AML-193 (cell line): ENCODE measurements around the gene MAST2.

Source experiments
- DNase-seq, 2 experiments: peaks; one replicate each; lab custom pipeline; 2025; lab: John Stamatoyannopoulos, UW

The MAST2 gene

DNA sequence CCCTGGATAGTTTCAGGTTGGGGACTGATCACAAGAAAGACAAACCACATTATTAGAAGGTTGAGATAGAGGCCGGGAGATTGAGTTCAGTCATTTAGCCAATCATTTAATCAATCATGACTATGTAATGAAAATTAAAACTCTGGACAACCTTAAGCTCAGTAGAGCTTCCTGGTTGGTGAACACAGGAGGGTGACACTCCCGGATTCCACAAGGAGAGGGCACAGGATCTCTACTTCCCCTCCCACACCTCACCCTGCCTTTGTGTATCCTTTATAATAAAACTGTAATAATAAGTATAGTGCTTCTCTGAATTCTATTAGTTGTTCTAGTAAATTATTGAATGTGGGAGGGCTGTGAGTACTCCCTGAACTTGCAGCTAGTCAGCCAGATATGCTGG, 178.9 kb downstream of the MAST2 start:
- no peak for DNase-seq

DNA sequence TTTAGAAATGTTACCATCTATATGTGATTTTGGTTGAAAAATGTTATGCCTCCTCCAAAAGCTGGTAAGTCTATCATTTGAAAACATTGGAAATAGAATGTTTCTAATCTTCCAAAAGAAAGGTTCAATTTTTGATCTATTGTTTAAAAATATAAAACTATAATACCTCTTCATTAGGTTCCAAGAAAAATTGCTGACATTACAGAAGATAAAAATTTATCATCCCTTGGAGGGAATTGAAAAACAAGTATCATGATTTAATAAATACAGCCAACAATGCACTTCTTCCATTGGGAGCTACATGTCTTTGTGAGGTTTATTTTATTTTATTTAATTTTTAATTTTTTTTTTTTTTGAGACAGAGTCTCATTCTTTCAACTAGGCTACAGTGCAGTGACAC, 180.6 kb downstream of the MAST2 start:
- no peak for DNase-seq

DNA sequence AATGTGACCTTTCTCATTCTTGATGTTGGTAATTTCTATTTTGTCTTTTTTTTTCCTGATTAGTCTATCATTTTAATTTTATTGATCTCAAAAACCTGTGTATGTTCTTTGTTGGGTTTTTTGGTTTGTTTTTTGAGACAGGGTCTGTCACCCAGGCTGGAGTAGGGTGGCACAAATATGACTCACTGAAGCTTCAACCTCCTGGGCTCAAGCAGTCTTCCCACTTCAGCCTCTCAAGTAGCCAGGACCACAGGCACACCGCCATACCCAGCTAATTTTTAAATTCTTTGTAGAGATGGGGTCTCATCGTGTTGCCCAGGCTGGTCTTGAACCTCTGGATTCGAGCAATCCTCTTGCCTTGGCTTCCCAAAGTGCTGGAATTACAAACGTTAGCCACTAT, 183.8 kb downstream of the MAST2 start:
- DNase-seq: no peak

DNA sequence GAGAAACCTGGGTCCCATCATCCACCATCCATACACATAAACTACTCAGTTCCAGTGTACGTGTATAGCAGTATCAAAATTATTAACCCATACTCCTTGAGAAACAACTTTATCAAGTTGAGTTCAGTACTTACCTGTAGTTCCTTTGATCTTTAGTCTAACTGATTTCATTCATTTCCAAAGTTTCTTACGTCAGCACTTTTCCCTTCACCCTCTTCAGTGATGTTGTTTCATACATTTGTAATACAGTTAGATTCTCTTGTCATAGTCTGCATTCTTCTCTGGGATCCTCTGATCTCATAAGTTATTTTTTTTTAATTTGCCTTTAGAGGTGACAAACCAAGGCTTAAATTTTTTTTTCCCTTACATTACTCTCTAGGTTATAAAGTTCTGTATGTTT, 185.8 kb downstream of the MAST2 start:
- no peak for DNase-seq

DNA sequence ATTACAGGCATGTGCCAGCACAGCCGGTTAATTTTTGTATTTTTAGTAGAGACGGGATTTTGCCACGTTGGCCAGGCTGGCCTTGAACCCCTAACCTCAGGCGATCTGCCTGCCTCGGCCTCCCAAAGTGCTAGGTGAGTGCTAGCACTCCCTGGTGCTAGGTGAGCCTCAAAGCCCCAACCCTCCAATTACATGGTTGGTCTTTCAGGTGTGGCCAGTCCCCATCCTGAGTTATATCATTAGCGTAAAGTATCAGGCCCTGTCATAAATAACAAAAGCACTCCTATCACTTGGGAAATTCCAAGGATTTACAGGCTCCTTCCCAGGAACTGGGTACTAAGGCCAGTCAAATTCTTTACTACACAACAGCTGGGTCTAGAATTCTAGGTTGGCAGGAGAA, 191.0 kb downstream of the MAST2 start:
- no peak for DNase-seq

DNA sequence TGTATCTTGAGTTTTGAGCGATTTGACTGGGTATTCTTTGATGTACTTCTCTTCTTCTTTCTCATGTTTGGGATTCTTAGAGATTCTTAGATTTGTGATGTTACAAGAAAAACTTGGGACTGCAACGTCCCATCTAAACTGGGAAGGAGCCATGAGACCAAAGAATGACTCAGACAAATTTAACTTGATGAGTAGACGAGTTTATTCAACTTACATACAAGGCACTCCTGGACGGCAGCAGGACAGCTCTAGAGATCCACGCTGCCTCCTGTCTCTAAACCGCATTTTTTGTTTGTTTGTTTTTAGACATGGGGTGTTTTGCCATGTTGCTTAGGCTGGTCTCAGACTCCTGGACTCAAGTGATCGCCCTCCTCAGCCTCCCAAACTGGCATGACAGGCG, 191.9 kb downstream of the MAST2 start:
- DNase-seq: no peak

DNA sequence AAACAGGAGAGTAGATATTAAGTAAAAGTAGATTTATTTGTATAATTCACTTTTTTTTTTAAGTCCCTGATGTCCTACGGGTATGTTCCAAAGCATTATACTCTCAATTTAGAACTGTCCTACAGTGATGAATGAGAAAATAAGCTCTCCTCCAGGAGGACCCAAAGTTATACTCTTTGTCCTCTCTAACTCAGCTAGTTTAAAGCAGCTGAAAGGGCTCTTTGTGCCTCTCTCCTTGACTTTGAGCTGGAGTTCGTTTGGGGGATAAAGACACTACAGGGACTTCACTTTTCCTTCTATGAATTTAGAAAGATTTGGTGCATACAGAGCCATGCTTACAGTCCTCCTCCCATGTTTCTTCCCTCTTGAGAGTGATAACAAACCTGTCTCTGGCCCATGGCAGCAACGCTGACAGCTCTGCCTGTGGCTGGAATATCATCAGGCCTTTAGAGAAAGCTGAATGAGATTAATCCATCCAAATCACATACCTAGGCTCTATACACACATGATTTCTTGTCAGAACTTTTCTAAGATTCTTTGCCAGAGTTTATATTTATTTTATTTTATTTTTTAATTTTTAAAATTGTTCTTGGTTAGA, 194.7 kb downstream of the MAST2 start:
- DNase-seq: no peak

DNA sequence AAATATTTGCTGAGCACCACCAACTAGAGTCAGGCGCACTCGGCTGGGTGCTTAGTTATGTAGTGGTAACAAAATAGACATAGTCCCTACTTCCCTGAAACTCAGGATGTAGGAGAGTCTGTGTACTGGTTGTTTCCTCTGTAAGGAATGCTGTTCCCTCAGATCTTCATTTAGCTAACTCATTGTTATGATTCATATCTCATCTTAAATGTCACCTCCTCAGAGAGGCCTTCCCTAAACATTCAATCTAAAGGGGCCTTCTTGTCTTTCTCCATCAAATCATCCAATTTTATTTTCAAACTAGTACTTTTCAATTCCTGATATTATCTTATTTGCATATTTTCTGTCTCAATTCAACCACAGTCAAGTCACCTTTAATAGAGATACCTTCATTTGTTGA, 196.1 kb downstream of the MAST2 start:
- no peak for DNase-seq

DNA sequence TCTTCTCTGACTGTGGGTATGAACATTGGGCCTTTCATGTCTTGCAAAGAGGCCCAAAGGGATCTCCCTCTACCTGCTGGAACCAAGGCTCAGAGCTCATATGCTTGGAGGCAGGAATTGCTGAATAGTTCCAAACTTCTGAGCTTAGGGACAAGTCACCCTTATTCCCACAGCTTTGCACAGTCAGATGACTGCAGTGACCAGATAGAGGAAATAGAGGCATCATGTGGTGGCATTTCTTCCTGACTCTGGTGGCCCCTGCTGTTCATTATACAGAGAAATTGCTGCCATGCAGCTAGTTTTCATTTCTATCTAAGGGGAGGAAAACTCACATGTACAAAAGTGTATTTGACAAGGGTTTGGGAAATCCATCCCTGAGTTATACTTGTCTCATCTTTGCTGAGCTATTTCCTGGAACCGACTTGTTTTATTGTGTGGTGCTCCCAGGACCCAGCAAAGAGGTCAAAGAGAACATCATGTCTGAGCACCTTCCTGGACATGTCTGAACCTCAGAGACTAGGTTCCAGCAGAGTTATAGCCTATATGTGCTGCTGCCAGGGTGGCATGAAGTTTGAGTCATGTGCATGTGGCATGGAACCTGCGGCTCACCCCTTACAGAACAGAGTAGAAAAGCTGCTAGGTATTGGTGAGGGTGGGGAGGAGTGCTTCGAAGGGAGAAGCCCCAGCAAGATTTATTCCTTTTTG, 197.8 kb downstream of the MAST2 start:
- DNase-seq: peak in 1 of 2 experiments; percentile 8

DNA sequence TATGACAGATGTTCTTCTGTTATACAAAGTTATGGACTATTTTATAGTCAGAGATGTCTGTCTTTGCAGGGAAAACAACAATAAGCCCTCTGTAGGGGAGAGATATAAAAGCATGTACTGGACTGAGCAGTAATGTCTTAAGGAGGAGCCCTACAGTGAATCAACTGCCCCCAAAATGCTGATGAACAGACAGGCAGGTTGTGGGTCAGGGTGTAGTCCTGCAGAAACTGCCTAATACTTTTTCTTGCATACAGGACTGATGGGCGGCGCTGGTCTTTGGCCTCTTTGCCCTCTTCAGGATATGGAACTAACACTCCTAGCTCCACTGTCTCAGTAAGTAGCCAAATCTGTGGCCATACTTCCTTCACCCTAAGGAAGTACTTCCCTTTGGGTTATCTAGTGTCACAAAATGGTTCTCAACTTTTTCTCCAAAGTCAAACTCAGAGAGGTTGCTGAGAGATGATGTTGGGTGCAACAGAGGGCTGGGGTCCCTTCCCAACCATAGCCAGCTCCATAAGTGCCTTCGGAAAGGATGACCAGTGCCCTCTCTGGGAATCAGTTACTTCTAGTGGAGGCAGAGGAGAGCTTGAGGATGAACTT, 199.2 kb downstream of the MAST2 start:
- no peak for DNase-seq

DNA sequence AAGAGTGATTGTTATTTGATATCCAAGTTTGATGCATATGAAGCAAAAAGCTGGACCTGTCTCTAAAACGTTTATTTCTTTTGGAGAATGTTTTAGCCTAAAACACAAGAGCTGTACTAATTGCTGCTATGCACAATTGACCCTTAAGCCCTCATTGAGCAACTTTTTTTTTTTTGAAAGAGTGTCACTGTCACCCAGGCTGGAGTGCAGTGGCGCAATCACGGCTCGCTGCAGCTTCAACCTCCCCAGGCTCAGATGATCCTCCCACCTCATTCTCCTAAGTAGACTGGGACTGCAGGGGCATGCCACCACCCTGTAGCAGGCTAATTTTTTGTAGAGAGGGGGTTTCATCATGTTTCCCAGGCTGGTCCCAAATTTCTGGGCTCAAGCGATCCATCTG, 199.9 kb downstream of the MAST2 start:
- DNase-seq: peak; percentile 47 to 72

DNA sequence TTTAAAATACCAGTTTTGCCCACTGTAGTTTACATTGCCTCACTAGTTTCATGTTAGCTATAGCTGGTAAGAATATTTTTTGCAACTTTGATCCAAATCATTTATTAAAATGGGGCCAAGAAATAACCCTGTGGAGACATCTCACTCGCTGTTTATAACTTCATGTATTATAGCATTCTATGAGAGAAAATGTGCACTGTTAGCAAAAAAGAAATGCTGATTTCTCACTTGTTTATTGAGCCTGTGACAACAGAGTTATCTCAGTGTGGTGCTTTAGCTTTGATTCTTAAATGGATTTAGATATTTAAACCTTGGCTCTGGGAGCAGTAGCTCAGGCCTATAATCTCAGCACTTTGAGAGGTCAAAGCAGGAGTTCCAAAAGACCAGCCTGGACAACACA, 201.1 kb downstream of the MAST2 start:
- no peak for DNase-seq

DNA sequence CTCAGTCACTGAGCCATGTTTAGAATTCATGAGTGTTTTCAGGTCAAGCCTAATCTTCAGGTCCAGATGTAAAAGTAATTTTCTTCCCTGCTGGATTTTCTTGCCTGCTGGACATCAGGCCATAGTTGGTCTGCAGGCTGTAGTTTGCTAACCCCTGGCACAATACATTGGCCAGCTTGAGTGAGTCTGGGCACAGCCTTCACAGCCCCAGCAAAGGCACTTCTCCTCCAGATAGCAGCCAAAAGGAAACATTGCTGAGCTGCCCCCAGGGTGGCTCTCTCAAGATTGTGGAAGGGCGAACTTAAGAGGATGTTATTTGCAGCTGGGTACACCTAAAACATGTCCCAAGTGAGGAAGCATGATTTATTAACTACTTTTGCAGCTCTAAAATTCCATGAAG, 202.2 kb downstream of the MAST2 start:
- DNase-seq: no peak

DNA sequence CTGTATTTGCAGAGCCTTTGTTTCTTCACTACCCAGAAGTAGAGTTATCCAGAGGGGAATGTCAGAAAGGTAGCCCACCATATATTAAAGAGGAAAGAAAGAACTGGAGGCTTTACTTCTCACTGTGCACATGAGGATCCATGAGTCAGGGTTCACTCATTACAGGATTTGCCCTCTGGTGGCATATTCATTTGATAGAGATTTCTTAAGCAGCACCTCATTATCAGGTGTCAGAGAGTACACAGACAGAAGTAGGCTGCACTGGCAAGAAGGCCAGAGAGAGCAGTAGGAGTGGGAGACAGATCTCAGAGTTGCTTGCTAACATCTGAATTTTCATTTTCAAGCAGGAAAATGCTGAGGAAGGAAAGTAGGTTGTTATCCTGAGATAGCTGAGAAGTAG, 205.2 kb downstream of the MAST2 start:
- no peak for DNase-seq

DNA sequence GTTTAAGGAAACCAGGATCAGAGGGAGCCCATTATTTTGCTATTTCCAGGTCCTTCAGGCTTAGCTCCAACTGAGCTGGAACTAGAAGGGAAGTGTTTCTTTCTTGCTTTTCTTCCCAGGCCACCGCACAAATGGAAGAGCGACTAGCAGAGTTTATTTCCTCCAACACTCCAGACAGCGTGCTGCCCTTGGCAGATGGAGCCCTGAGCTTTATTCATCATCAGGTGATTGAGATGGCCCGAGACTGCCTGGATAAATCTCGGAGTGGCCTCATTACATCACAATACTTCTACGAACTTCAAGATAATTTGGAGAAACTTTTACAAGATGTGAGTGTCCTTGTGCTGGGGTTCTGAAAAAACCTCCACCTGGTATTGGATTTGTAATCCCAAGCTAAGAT, 207.2 kb downstream of the MAST2 start:
- DNase-seq: no peak

DNA sequence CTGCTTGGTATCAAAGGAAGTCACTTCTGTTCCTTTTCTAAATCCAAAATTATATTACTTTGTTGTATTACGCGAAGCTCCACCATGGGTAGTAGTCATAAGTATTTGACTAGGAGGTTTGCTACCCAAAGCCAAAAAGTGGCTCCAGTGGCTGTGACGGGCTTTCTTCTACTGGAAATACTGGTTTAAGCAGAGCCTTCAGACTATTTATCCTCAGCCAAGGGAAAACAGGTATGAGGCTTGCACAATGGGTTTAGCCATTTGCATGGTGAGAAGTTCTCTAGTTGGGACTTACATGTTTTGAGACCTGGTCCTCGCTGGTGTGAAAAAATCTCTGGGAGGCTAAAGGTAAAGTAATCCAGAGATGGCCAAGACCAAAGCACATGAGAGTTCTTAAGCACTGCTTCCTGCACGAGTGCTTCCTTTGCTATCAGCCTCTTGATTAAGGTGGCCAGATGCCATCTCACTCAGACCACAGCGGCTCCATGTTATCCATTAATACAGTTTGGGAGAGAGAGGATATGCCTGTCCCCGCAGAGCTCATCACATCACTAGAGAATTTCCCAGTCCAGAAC, 207.8 kb downstream of the MAST2 start:
- no peak for DNase-seq

DNA sequence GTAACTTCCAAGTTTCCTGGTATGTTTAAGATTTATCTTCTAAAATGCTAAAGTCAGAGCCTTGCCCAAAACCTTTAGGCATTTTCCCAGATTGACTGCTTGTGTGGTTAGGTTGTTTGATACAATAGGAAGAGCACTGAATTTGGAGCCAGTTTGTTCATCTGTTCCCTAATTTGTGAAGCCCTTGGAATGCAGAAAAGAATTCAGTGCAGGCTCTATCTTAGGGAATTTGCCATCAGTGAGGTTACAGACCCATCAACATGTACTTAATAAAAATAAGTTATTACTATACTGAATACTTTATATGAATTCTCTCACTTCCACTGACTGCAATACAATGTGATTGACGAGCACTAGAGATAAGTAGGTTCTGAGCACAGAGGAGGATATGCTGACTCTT, 208.8 kb downstream of the MAST2 start:
- DNase-seq: no peak

DNA sequence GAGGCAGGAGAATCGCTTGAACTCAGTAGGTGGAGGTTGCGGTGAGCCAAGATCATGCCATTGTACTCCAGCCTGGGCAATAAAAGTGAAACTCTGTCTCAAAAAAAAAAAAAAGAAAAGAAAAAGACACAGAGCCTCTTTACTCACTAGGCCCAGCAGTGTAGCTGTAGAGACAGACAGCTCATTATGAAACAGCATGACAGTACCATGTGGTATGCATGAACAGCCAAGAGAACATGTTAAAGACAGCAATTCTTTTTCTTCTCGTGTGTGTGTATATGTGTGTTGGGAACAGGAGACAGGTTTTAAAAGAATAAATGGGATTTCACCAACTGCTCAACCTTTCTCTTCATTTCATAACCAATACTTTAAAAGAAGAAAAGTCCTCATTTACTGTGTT, 210.2 kb downstream of the MAST2 start:
- DNase-seq: no peak

DNA sequence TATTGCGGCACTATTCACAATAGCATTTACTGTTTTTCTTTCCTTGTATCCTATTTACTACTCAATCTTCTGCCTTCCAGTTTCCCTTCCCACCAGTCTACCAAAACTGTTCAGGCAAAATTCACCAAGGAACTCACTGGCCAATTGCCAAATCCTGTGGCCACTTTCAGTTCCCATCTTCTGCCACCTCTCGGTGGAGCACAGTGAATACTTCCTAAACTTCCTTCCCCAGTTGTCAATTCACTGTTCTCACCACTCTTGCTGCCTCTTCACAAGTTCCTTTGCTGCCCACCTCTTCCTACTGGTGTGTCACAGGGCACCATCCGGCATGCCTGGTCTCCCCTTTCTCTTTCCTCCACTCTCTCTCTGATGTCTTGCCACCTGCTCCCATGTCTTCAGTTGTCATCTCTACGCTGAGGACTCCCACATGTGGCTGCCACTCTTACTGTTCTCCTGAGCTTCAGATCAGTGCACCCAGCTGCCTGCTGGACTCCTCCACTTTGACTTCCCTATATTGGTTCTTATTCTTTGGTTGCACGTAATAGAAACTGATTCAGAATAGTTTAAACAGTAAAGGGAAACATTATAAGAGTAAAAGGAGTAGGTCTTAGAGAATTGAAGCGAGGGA, 214.6 kb downstream of the MAST2 start:
- DNase-seq: no peak

DNA sequence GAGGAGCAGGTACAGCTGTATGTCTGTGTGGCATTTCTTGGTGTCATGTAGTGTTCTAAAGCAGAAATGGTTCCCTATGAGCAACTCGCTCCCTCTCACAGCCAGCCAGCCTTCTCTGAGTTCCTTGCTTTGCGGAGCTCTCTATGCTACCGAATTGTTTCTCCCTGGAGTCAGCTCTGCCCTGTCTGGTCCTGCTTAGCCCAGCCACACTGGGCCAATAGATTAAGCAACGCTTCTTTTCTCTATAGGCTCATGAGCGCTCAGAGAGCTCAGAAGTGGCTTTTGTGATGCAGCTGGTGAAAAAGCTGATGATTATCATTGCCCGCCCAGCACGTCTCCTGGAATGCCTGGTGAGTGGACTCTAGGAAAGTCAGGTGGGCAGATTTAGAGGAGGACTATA, 215.9 kb downstream of the MAST2 start:
- DNase-seq: no peak

DNA sequence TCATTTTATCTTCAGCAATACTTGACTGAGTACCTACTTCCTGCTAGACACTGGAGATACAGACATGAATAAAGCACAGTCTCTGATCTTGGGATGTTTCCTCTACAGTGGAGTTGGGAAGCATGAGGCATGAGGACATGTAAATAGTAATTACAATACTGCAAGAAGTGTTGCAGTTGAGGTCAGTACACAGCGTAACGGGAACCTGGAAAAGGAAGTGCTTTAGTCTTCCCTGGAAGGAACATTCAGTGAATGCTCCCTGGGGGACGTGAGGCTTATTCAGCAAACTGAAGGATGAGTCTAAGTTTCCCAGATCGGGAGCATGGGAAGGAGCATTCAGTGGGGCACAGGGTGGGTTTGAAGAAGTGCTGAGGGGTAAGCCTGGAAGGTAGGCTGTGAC, 216.6 kb downstream of the MAST2 start:
- DNase-seq: no peak

DNA sequence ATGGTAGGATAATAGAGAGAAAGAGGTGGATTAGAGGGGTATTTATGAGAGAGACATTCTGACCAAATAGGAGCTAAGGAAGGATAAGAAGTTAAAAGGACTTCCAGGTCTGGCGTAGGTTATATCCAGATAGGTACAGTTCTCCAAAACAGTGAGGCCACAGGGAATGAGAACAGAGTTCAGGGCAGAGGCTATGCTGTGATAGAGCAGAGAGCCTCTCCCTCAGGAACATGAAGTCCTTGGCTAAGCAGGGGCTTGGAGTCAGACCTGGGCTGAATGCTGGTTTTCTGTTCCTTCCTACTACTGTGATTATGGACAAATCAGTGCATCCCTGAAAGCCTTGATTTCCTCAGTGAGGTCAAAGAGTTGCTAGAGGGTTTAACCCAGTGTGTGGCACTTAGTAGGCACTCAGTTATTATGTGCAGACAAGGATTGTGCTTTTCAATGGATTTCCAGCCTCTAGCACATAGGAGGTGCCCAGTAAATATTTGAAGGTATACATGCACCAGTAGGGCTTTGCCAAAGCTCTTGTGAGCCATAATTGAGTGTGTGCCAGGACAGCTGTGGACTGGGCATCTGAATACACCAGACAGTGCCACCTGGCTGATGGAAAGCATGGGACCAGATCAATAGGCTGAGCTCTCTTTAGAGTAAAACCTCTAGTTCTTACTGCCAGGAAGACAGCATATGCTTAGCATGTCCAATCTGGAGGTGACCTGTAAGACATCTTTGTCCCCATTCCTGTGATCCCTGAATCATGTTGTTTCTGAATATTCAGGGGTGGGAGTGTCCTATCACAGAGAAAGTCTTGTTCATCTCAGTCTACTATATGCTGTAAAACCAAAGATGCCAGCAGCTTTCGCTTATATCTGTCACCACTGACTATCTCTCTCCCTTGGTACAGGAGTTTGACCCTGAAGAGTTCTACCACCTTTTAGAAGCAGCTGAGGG, 217.9 kb downstream of the MAST2 start:
- DNase-seq: no peak
